WTC11 (cell line): ENCODE data around the gene TNFAIP3.

Experiments used
- CBFB ChIP-seq: sonication (generic); formaldehyde crosslinking; IDR thresholded peaks from 2 replicates; pipeline ENCODE4 v1.8.1; 2022; ENCODE audit warnings: mild to moderate bottlenecking, low read depth, missing genetic modification reagents
- CREB1 ChIP-seq: sonication (generic); formaldehyde crosslinking; IDR thresholded peaks from 2 replicates; pipeline ENCODE4 v1.8.0; 2023; ENCODE audit warnings: mild to moderate bottlenecking, missing genetic modification reagents
- ELF4 ChIP-seq: sonication (generic); formaldehyde crosslinking; IDR thresholded peaks from 2 replicates; pipeline ENCODE4 v1.8.1; 2022; ENCODE audit warnings: low read depth, mild to moderate bottlenecking, moderate library complexity, missing genetic modification reagents
- ESRRA ChIP-seq: sonication (generic); formaldehyde crosslinking; IDR thresholded peaks from 2 replicates; pipeline ENCODE4 v1.8.1; 2022; ENCODE audit warnings: mild to moderate bottlenecking, missing genetic modification reagents, borderline replicate concordance
- ETV6 ChIP-seq: sonication (generic); formaldehyde crosslinking; IDR thresholded peaks from 2 replicates; pipeline ENCODE4 v1.8.1; 2022; ENCODE audit warnings: mild to moderate bottlenecking, missing genetic modification reagents
- FOXK1 ChIP-seq: sonication (generic); formaldehyde crosslinking; IDR thresholded peaks from 2 replicates; pipeline ENCODE4 v1.8.0; 2022; ENCODE audit warnings: mild to moderate bottlenecking, moderate library complexity, missing genetic modification reagents
- TCF7 ChIP-seq: sonication (generic); formaldehyde crosslinking; IDR thresholded peaks from 2 replicates; pipeline ENCODE4 v1.8.0; 2022; ENCODE audit warnings: mild to moderate bottlenecking, low read depth, missing genetic modification reagents, moderate library complexity
- ZNF232 ChIP-seq: sonication (generic); formaldehyde crosslinking; IDR thresholded peaks from 2 replicates; pipeline ENCODE4 v1.8.0; 2022; ENCODE audit warnings: mild to moderate bottlenecking, missing genetic modification reagents
- TF ChIP-seq, protein P1 (sequence below): fragments of 200-600 bp; IDR thresholded peaks from 2 replicates; pipeline ENCODE4 v1.8.0; 2022; ENCODE audit warnings: antibody characterized with exemption
- TF ChIP-seq, protein P2 (sequence below): sonication (generic); formaldehyde crosslinking; IDR thresholded peaks from 2 replicates; pipeline ENCODE4 v1.8.1; 2023; ENCODE audit warnings: mild to moderate bottlenecking, missing genetic modification reagents, moderate library complexity
- TF ChIP-seq, protein P3 (sequence below): sonication (generic); formaldehyde crosslinking; IDR thresholded peaks from 2 replicates; pipeline ENCODE4 v1.8.0; 2022; ENCODE audit warnings: mild to moderate bottlenecking, missing genetic modification reagents
- TF ChIP-seq, protein P4 (sequence below): sonication (generic); formaldehyde crosslinking; IDR thresholded peaks from 2 replicates; pipeline ENCODE4 v1.8.1; 2023; ENCODE audit warnings: mild to moderate bottlenecking, moderate library complexity, missing genetic modification reagents
- TF ChIP-seq, protein P5 (sequence below): sonication (generic); formaldehyde crosslinking; IDR thresholded peaks from 2 replicates; pipeline ENCODE4 v1.8.1; 2023; ENCODE audit warnings: mild to moderate bottlenecking, missing genetic modification reagents

DNA sequence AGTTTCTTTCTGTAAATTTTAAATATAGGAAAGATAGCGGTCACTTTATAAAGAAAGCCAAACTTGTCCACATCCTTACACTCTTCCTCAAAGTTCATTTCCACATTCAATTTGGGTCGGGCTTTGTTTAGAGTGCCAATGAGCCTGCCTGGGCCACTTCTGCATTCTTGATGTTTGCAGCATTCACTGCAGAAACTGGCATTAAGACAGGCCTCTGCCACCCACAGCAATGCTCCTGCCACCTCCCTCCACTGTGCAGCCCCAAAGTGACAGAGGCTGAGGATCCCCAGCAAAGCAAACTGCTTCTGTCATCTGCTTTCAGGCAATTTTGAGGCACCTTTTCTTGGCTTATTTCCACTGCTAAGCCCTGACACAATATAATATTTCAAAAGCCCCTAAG, 61.2 kb downstream of the TNFAIP3 start:
- TF ChIP-seq, protein P1, sequence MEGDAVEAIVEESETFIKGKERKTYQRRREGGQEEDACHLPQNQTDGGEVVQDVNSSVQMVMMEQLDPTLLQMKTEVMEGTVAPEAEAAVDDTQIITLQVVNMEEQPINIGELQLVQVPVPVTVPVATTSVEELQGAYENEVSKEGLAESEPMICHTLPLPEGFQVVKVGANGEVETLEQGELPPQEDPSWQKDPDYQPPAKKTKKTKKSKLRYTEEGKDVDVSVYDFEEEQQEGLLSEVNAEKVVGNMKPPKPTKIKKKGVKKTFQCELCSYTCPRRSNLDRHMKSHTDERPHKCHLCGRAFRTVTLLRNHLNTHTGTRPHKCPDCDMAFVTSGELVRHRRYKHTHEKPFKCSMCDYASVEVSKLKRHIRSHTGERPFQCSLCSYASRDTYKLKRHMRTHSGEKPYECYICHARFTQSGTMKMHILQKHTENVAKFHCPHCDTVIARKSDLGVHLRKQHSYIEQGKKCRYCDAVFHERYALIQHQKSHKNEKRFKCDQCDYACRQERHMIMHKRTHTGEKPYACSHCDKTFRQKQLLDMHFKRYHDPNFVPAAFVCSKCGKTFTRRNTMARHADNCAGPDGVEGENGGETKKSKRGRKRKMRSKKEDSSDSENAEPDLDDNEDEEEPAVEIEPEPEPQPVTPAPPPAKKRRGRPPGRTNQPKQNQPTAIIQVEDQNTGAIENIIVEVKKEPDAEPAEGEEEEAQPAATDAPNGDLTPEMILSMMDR = no peak
- TF ChIP-seq ZNF232 (CRISPR knock-in tag) = no peak
- TF ChIP-seq, protein P2, sequence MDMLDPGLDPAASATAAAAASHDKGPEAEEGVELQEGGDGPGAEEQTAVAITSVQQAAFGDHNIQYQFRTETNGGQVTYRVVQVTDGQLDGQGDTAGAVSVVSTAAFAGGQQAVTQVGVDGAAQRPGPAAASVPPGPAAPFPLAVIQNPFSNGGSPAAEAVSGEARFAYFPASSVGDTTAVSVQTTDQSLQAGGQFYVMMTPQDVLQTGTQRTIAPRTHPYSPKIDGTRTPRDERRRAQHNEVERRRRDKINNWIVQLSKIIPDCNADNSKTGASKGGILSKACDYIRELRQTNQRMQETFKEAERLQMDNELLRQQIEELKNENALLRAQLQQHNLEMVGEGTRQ = no peak
- no peak for TF ChIP-seq ELF4
- TF ChIP-seq, protein P3, sequence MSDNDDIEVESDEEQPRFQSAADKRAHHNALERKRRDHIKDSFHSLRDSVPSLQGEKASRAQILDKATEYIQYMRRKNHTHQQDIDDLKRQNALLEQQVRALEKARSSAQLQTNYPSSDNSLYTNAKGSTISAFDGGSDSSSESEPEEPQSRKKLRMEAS (CRISPR knock-in tag) = no peak
- TF ChIP-seq ETV6 (CRISPR knock-in tag) = no peak
- TF ChIP-seq CREB1 (CRISPR knock-in tag) = no peak
- no peak for TF ChIP-seq CBFB
- no peak for TF ChIP-seq FOXK1 (CRISPR knock-in tag)
- no peak for TF ChIP-seq ESRRA (CRISPR knock-in tag)
- TF ChIP-seq TCF7 (CRISPR knock-in tag) = no peak
- TF ChIP-seq, protein P4, sequence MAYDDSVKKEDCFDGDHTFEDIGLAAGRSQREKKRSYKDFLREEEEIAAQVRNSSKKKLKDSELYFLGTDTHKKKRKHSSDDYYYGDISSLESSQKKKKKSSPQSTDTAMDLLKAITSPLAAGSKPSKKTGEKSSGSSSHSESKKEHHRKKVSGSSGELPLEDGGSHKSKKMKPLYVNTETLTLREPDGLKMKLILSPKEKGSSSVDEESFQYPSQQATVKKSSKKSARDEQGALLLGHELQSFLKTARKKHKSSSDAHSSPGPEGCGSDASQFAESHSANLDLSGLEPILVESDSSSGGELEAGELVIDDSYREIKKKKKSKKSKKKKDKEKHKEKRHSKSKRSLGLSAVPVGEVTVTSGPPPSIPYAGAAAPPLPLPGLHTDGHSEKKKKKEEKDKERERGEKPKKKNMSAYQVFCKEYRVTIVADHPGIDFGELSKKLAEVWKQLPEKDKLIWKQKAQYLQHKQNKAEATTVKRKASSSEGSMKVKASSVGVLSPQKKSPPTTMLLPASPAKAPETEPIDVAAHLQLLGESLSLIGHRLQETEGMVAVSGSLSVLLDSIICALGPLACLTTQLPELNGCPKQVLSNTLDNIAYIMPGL = no peak
- TF ChIP-seq, protein P5, sequence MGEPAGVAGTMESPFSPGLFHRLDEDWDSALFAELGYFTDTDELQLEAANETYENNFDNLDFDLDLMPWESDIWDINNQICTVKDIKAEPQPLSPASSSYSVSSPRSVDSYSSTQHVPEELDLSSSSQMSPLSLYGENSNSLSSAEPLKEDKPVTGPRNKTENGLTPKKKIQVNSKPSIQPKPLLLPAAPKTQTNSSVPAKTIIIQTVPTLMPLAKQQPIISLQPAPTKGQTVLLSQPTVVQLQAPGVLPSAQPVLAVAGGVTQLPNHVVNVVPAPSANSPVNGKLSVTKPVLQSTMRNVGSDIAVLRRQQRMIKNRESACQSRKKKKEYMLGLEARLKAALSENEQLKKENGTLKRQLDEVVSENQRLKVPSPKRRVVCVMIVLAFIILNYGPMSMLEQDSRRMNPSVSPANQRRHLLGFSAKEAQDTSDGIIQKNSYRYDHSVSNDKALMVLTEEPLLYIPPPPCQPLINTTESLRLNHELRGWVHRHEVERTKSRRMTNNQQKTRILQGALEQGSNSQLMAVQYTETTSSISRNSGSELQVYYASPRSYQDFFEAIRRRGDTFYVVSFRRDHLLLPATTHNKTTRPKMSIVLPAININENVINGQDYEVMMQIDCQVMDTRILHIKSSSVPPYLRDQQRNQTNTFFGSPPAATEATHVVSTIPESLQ = no peak
